DOHH2 (cell line): ENCODE data around the gene CADPS.

ENCODE experiments used
- H3F3A ChIP-seq: fragments of 200-600 bp; sonication (generic), shearing (Covaris generic); 2 replicates; pipeline ENCODE4 v1.6.0; 2016; ENCODE audit warnings: antibody characterized with exemption, mild to moderate bottlenecking; ENCODE audit not compliant: control insufficient read depth, insufficient read depth
- H3K27ac ChIP-seq: fragments of 200-600 bp; sonication (generic); 2 replicates; pipeline ENCODE4 v1.5.1; 2014; ENCODE audit warnings: low read depth, mild to moderate bottlenecking, low read length, moderate library complexity
- H3K27me3 ChIP-seq: fragments of 200-600 bp; sonication (generic); 2 replicates; pipeline ENCODE4 v1.6.1; 2014; ENCODE audit warnings: mild to moderate bottlenecking, low read length, mixed read lengths; ENCODE audit not compliant: control insufficient read depth
- H3K36me3 ChIP-seq: fragments of 200-600 bp; sonication (generic); 2 replicates; pipeline ENCODE4 v1.6.1; 2014; ENCODE audit warnings: mild to moderate bottlenecking, low read length, moderate library complexity, mixed read lengths; ENCODE audit not compliant: control insufficient read depth
- H3K4me1 ChIP-seq: fragments of 200-600 bp; sonication (generic); 2 replicates; pipeline ENCODE4 v1.6.1; 2014; ENCODE audit warnings: mild to moderate bottlenecking, low read length, mixed read lengths; ENCODE audit not compliant: control insufficient read depth
- H3K4me2 ChIP-seq: fragments of 200-600 bp; sonication (generic); 2 replicates; pipeline ENCODE4 v1.6.0; 2014; ENCODE audit warnings: mild to moderate bottlenecking, low read length, moderate library complexity
- H3K4me3 ChIP-seq: fragments of 200-600 bp; sonication (generic); 2 replicates; pipeline ENCODE4 v1.5.1; 2014; ENCODE audit warnings: mild to moderate bottlenecking, low read length, mixed read lengths
- H3K79me2 ChIP-seq: fragments of 200-600 bp; sonication (generic); 2 replicates; pipeline ENCODE4 v1.6.1; 2014; ENCODE audit warnings: mild to moderate bottlenecking, low read length, mixed read lengths; ENCODE audit not compliant: control insufficient read depth
- H3K9me2 ChIP-seq: fragments of 200-600 bp; sonication (generic); replicated peaks from 2 replicates; pipeline ENCODE4 v1.6.1; 2014; ENCODE audit warnings: mild to moderate bottlenecking, low read length, mixed read lengths; ENCODE audit not compliant: control insufficient read depth
- H3K9me3 ChIP-seq: fragments of 200-600 bp; sonication (generic); 2 replicates; pipeline ENCODE4 v1.6.1; 2014; ENCODE audit warnings: antibody characterized with exemption, low read length, mixed read lengths; ENCODE audit not compliant: control insufficient read depth, insufficient read depth
- H4K20me1 ChIP-seq: fragments of 200-600 bp; sonication (generic); 2 replicates; pipeline ENCODE4 v1.6.0; 2014; ENCODE audit warnings: low read depth, mild to moderate bottlenecking, antibody characterized with exemption, low read length, moderate library complexity; ENCODE audit not compliant: control insufficient read depth, insufficient read depth
- EZH2phosphoT487 ChIP-seq: fragments of 200-600 bp; sonication (generic); IDR thresholded peaks from 2 replicates; pipeline ENCODE4 v1.6.1; 2017; ENCODE audit warnings: borderline replicate concordance, mild to moderate bottlenecking, antibody characterized with exemption, low read length, moderate library complexity, mixed read lengths
- TF ChIP-seq, protein P1 (sequence below): fragments of 200-600 bp; sonication (generic); IDR thresholded peaks from one replicate; pipeline ENCODE4 v1.5.1; 2014; ENCODE audit warnings: antibody characterized with exemption, mild to moderate bottlenecking, low read depth, low read length; ENCODE audit not compliant: poor library complexity, severe bottlenecking

Gene CADPS

DNA sequence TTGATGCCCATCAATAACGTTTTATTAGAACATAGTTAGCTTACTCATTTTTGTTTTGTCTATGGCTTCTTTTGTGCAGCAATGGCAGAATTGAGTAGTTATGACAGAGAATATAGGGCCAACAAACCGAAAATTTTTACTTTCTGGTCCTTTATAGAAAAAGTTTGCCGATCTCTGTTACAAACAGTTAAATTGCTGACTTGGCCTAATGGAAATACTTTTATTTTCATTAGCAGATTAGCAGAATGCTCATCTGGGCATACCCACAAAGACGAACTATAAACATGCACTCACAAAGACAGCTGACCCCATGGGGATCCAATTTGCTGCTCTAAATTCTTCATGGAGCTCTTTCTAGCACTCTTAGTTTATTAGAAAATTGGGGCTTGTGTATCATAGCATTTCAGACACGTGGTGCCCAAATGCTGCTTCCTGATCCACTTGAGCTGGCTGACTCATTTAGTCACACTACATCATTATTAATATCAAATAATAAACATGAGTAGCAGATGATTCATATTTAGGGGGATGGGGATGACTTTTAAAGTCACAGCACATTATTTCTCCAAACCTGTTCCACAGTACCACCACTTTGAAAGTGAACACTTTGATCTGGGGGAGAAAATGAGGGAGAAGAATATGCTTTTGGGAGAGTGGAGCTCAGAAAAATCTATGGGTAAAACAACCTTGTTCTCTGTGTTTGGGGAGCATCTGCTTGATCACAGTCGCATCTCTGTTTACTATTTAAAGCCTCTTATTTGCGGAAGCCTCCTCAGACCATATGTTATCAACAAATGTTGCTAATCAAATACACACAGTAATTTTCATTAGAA is 273.8 kb downstream of the CADPS start:
- no peaks in the 10 kb centered on the region for H3K4me1 ChIP-seq
- no peak overlapping the region for H3K27ac ChIP-seq
- no peaks in the 10 kb centered on the region for H4K20me1 ChIP-seq
- H3K9me3 ChIP-seq = no peaks in the 10 kb centered on the region
- TF ChIP-seq EZH2phosphoT487 = no peak
- TF ChIP-seq, protein P1, sequence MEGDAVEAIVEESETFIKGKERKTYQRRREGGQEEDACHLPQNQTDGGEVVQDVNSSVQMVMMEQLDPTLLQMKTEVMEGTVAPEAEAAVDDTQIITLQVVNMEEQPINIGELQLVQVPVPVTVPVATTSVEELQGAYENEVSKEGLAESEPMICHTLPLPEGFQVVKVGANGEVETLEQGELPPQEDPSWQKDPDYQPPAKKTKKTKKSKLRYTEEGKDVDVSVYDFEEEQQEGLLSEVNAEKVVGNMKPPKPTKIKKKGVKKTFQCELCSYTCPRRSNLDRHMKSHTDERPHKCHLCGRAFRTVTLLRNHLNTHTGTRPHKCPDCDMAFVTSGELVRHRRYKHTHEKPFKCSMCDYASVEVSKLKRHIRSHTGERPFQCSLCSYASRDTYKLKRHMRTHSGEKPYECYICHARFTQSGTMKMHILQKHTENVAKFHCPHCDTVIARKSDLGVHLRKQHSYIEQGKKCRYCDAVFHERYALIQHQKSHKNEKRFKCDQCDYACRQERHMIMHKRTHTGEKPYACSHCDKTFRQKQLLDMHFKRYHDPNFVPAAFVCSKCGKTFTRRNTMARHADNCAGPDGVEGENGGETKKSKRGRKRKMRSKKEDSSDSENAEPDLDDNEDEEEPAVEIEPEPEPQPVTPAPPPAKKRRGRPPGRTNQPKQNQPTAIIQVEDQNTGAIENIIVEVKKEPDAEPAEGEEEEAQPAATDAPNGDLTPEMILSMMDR = no peak
- no peaks in the 10 kb centered on the region for H3K79me2 ChIP-seq
- no peaks in the 10 kb centered on the region for H3K36me3 ChIP-seq
- no peaks in the 10 kb centered on the region for H3K9me2 ChIP-seq
- no peaks in the 10 kb centered on the region for H3K27me3 ChIP-seq
- H3F3A ChIP-seq = no peaks in the 10 kb centered on the region
- no peak overlapping the region for H3K4me2 ChIP-seq
- H3K4me3 ChIP-seq = no peak overlapping the region

DNA sequence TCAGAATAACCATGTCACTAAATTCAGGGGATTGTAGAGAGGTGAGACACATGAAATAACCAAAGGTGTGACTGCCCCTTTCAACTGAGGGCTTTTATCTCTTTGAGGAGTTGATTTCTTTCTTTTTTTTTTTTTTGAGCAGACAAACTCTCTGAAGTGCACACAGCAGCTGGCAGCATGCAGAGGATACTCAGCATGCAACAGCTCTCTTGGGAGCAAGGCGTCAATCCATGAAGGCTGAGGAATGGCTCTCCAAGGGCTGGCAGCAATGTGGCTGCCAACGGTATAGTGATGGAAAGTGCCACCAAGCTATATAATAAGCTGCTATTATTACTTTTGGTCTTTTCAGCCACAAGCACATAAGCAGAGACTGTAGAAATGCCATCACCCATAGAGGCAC is 275.2 kb downstream of the CADPS start:
- Histone ChIP-seq H3K4me3 (no peak overlapping the region), H3K27me3 (no peaks in the 10 kb centered on the region), H3F3A (no peaks in the 10 kb centered on the region), H3K9me3 (no peaks in the 10 kb centered on the region), H3K4me2 (no peak overlapping the region), H3K36me3 (no peaks in the 10 kb centered on the region), H3K4me1 (no peaks in the 10 kb centered on the region), H4K20me1 (no peaks in the 10 kb centered on the region), H3K27ac (no peak overlapping the region), H3K9me2 (no peaks in the 10 kb centered on the region), H3K79me2 (no peaks in the 10 kb centered on the region)
- TF ChIP-seq EZH2phosphoT487 = no peak
- TF ChIP-seq, protein P1 = no peak

DNA sequence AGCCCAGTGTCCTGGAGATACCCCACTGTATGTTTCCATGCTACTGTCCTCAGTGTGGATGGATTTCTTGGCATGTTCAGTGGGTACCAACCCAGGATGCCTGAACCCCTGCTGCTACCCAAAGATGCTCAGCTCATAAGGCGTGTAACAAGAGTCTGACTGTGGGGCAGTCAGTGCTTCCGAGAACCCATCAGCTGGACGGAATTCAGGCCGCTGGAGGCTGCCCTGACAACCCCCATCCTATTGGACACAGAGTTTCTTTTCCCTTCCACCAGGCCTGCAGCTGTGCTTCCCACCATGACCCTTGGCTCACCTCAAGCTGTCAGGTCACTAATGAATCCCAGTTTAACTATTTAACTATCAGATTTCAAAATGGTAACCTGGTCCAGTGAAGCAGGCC is 277.7 kb downstream of the CADPS start:
- no peak overlapping the region for H3K27ac ChIP-seq
- no peak overlapping the region for H3K4me3 ChIP-seq
- H4K20me1 ChIP-seq = no peaks in the 10 kb centered on the region
- no peaks in the 10 kb centered on the region for H3K79me2 ChIP-seq
- H3K36me3 ChIP-seq = peaks cover 6% of the 10 kb centered on the region
- no peak overlapping the region for H3K4me2 ChIP-seq
- no peaks in the 10 kb centered on the region for H3K4me1 ChIP-seq
- no peaks in the 10 kb centered on the region for H3K9me3 ChIP-seq
- TF ChIP-seq EZH2phosphoT487 = no peak
- TF ChIP-seq, protein P1 = no peak
- H3K9me2 ChIP-seq = no peaks in the 10 kb centered on the region
- H3F3A ChIP-seq = no peaks in the 10 kb centered on the region
- H3K27me3 ChIP-seq = no peaks in the 10 kb centered on the region
